HG03571 (cell line): ENCODE measurements around the gene KCNQ2.
"Not testable (repeated sequence)": the region's sequence is repeated elsewhere in the genome, so short reads cannot be mapped to it uniquely, and the experiment has no call there.

Experiments used
- ATAC-seq: cut with Tn5 transposase; IDR thresholded peaks from one replicate; pipeline ENCODE4 v1.9.1; 2021; ENCODE audit not compliant: unreplicated experiment

Gene KCNQ2

GRCh38 chr20:63394069-63394919 is 78.2 kb downstream of the KCNQ2 start:
- no peak for ATAC-seq

GRCh38 chr20:63393566-63393965 is 78.9 kb downstream of the KCNQ2 start:
- no peak for ATAC-seq

GRCh38 chr20:63392465-63393365 is 79.7 kb downstream of the KCNQ2 start:
- no peak for ATAC-seq

- no peak for ATAC-seq
Measured at GRCh38 chr20:63387917-63388316, 84.5 kb downstream of the KCNQ2 start.

- no peak for ATAC-seq
Measured at GRCh38 chr20:63387393-63387792, 85.1 kb downstream of the KCNQ2 start.

GRCh38 chr20:63386491-63386890 is 86.0 kb downstream of the KCNQ2 start:
- ATAC-seq: no peak

- ATAC-seq: no peak
Measured at GRCh38 chr20:63385819-63386218, 86.6 kb downstream of the KCNQ2 start.

- ATAC-seq: no peak
Measured at GRCh38 chr20:63384336-63384735, 88.1 kb downstream of the KCNQ2 start.

- no peak for ATAC-seq
Measured at GRCh38 chr20:63383556-63383955, 88.9 kb downstream of the KCNQ2 start.

GRCh38 chr20:63382551-63383300 is 89.7 kb downstream of the KCNQ2 start:
- ATAC-seq: no peak

- no peak for ATAC-seq
Measured at GRCh38 chr20:63381781-63382431, 90.5 kb downstream of the KCNQ2 start.

- ATAC-seq: no peak
Measured at GRCh38 chr20:63380346-63380870, 92.0 kb downstream of the KCNQ2 start.

GRCh38 chr20:63379872-63380271 is 92.6 kb downstream of the KCNQ2 start:
- ATAC-seq: not testable (repeated sequence)

- ATAC-seq: no peak
Measured at GRCh38 chr20:63379296-63379695, 93.2 kb downstream of the KCNQ2 start.

- ATAC-seq: no peak
Measured at GRCh38 chr20:63378626-63379025, 93.8 kb downstream of the KCNQ2 start.

GRCh38 chr20:63377951-63378381 is 94.5 kb downstream of the KCNQ2 start:
- no peak for ATAC-seq

GRCh38 chr20:63377256-63377941 is 95.1 kb downstream of the KCNQ2 start:
- ATAC-seq: no peak

GRCh38 chr20:63376283-63377250 is 95.9 kb downstream of the KCNQ2 start:
- ATAC-seq: no peak

- ATAC-seq: no peak
Measured at GRCh38 chr20:63375438-63375837, 97.0 kb downstream of the KCNQ2 start.
